CD4-positive, alpha-beta memory T cell (primary cell): ENCODE data around the gene FKBP14. TPM values are rescaled to one million over a fixed set of nuclear protein-coding genes. Genes with fewer than 3 reads are reported as not detected.

ENCODE experiments used
- CTCF ChIA-PET: fragments of 350-600 bp; sonication (Branson Sonifier 250); formaldehyde crosslinking; loops from one replicate; lab custom pipeline; 2021; ENCODE audit warnings: inconsistent platforms; ENCODE audit not compliant: partially characterized antibody; lab: Charles Lee
- POLR2A ChIA-PET: fragments of 350-600 bp; sonication (Branson Sonifier 250); formaldehyde crosslinking; loops from one replicate; lab custom pipeline; 2021; ENCODE audit not compliant: partially characterized antibody; lab: Charles Lee
- DNase-seq, 5 donors: peaks; one replicate each; pipeline versions ENCODE4 v3.0.0 to v3.0.0-alpha.2; 2020 to 2022; ENCODE audit warnings: mixed read lengths in 1 of 5
- H3K27ac ChIP-seq: one replicate; pipeline ENCODE4 v1.7.0; 2013; ENCODE audit warnings: low read depth, low read length
- H3K27me3 ChIP-seq: 2 replicates; pipeline ENCODE4 v1.7.0; 2013; ENCODE audit warnings: mild to moderate bottlenecking, low read length, moderate library complexity; ENCODE audit not compliant: insufficient read depth
- H3K36me3 ChIP-seq: 2 replicates; pipeline ENCODE4 v1.7.0; 2013; ENCODE audit warnings: mild to moderate bottlenecking, low read length, moderate library complexity; ENCODE audit not compliant: insufficient read depth
- H3K4me1 ChIP-seq: 2 replicates; pipeline ENCODE4 v1.7.0; 2013; ENCODE audit warnings: mild to moderate bottlenecking, low read length, moderate library complexity; ENCODE audit not compliant: insufficient read depth
- H3K4me3 ChIP-seq, 2 donors: one replicate each; pipeline ENCODE4 v1.7.0; 2013; ENCODE audit warnings: low read length in 2 of 2, mild to moderate bottlenecking in 1 of 2
- H3K9me3 ChIP-seq, 2 donors: one replicate each; pipeline ENCODE4 v1.7.0; 2013; ENCODE audit warnings: low read length in 2 of 2, control low read depth in 1 of 2; ENCODE audit not compliant: control insufficient read depth in 1 of 2
- H3K27ac Mint-ChIP-seq, 7 donors: one replicate each; pipeline ENCODE4 v1.8.0; 2020 to 2021; ENCODE audit warnings: mixed read lengths in 7 of 7, mild to moderate bottlenecking in 6 of 7, inconsistent platforms in 3 of 7, moderate library complexity in 3 of 7
- H3K27me3 Mint-ChIP-seq, 2 donors: one replicate each; pipeline ENCODE4 v1.8.0; 2020 to 2021; ENCODE audit warnings: mixed read lengths in 2 of 2
- H3K36me3 Mint-ChIP-seq, 2 donors: one replicate each; pipeline ENCODE4 v1.8.0; 2020 to 2021; ENCODE audit warnings: mixed read lengths in 2 of 2, inconsistent platforms in 1 of 2, mild to moderate bottlenecking in 1 of 2
- H3K4me1 Mint-ChIP-seq, 4 donors: one replicate each; pipeline ENCODE4 v1.8.0; 2020 to 2021; ENCODE audit warnings: mixed read lengths in 4 of 4, mild to moderate bottlenecking in 1 of 4
- H3K4me3 Mint-ChIP-seq, 8 donors: one replicate each; pipeline ENCODE4 v1.8.0; 2020 to 2021; ENCODE audit warnings: mixed read lengths in 8 of 8, mild to moderate bottlenecking in 7 of 8, moderate library complexity in 6 of 8, inconsistent platforms in 3 of 8
- H3K9me3 Mint-ChIP-seq, 8 donors: one replicate each; pipeline ENCODE4 v1.8.0; 2020 to 2021; ENCODE audit warnings: mixed read lengths in 8 of 8, mild to moderate bottlenecking in 5 of 8, inconsistent platforms in 3 of 8, moderate library complexity in 1 of 8
- intact Hi-C: fragments of 100-400 bp; cut with micrococcal nuclease; formaldehyde crosslinking; loops from one replicate; pipeline ENCODE4 v1.15.1; 2023
- polyA plus RNA-seq, 2 donors: library from polyadenylated mRNA; unstranded; fragments of 300-500 nt; fragmentation: Illumina TruSeq; gene quantifications; one replicate each; pipeline ENCODE4 v1.2.3, GENCODE V29; 2021
- total RNA-seq, 2 experiments: library from RNA; stranded (reverse); gene quantifications; one replicate each; pipeline ENCODE4 v1.2.3, GENCODE V29; 2021

The FKBP14 gene
- total and polyA plus RNA-seq, 4 experiments from 2014 or later: 1.6 to 6.3 (median 4.6) TPM

- CTCF ChIA-PET: interaction anchor here (1.5 kb wide), 1 partner anchor 26 kb away, joined by 4 read pairs; no protein-coding TSS in a partner anchor
Observed at GRCh38 chr7:30036220-30036619, 9.7 kb upstream of the FKBP14 start.

GRCh38 chr7:30034501-30034900 is 8.0 kb upstream of the FKBP14 start:
- Histone ChIP-seq H3K9me3 (no peaks in the 10 kb centered on the region), H3K4me3 (no peak overlapping the region), H3K27ac (no peak overlapping the region), H3K27me3 (no peaks in the 10 kb centered on the region), H3K36me3 (no peaks in the 10 kb centered on the region), H3K4me1 (peaks cover 15% of the 10 kb centered on the region)
- no peaks in the 10 kb centered on the region for H3K27me3 Mint-ChIP-seq
- no peak for DNase-seq
- ChIA-PET POLR2A (no interaction called here), CTCF (interaction anchor here (1.3 kb wide), 1 partner anchor 27 kb away, joined by 4 read pairs; no protein-coding TSS in a partner anchor)
- peaks cover 0 to 5% of the 10 kb centered on the region in 2 donors for H3K36me3 Mint-ChIP-seq
- H3K27ac Mint-ChIP-seq: peak overlapping the region in 1 of 7 donors; percentile 27
- no peak overlapping the region for H3K4me3 Mint-ChIP-seq
- H3K4me1 Mint-ChIP-seq: peaks cover 0 to 5% (median 2%) of the 10 kb centered on the region in 4 donors
- intact Hi-C loops: no loop called here
- H3K9me3 Mint-ChIP-seq: no peaks in the 10 kb centered on the region

More at GRCh38 chr7:30036220-30036619, 9.7 kb upstream of the FKBP14 start:
- H3K4me3 ChIP-seq: no peak overlapping the region
- peaks cover 0 to 15% (median 10%) of the 10 kb centered on the region in 4 donors for H3K4me1 Mint-ChIP-seq
- H3K27me3 Mint-ChIP-seq: no peaks in the 10 kb centered on the region
- peaks cover 0 to 5% of the 10 kb centered on the region in 2 donors for H3K36me3 Mint-ChIP-seq
- H3K9me3 Mint-ChIP-seq: no peaks in the 10 kb centered on the region
- H3K27ac ChIP-seq: no peak overlapping the region
- intact Hi-C loops: no loop called here
- POLR2A ChIA-PET: no interaction called here
- H3K27me3 ChIP-seq: no peaks in the 10 kb centered on the region
- H3K36me3 ChIP-seq: no peaks in the 10 kb centered on the region
- no peaks in the 10 kb centered on the region for H3K4me1 ChIP-seq
- H3K9me3 ChIP-seq: no peaks in the 10 kb centered on the region
- no peak overlapping the region for H3K4me3 Mint-ChIP-seq
- DNase-seq: no peak
- H3K27ac Mint-ChIP-seq: no peak overlapping the region

- H3K4me1 ChIP-seq: peaks cover 24% of the 10 kb centered on the region
- no peaks in the 10 kb centered on the region for H3K36me3 ChIP-seq
- Mint-ChIP-seq H3K4me3 (no peak overlapping the region), H3K4me1 (peaks cover 4 to 10% (median 5%) of the 10 kb centered on the region in 4 donors), H3K9me3 (no peaks in the 10 kb centered on the region), H3K27ac (no peak overlapping the region), H3K36me3 (peaks cover 5 to 10% of the 10 kb centered on the region in 2 donors), H3K27me3 (no peaks in the 10 kb centered on the region)
- ChIA-PET CTCF (interaction anchor here (1.1 kb wide), 1 partner anchor 30 kb away, joined by 3 read pairs; no protein-coding TSS in a partner anchor), POLR2A (no interaction called here)
- no peaks in the 10 kb centered on the region for H3K9me3 ChIP-seq
- no peak overlapping the region for H3K27ac ChIP-seq
- H3K27me3 ChIP-seq: no peaks in the 10 kb centered on the region
- no peak for DNase-seq
- no peak overlapping the region for H3K4me3 ChIP-seq
- intact Hi-C loops: no loop called here
Observed at GRCh38 chr7:30032310-30033125, 6.0 kb upstream of the FKBP14 start.

GRCh38 chr7:30029696-30030095 is 3.2 kb upstream of the FKBP14 start:
- DNase-seq: no peak
- Mint-ChIP-seq H3K9me3 (no peaks in the 10 kb centered on the region), H3K4me1 (peaks cover 16 to 31% (median 25%) of the 10 kb centered on the region in 4 donors), H3K36me3 (peaks cover 5 to 23% of the 10 kb centered on the region in 2 donors), H3K4me3 (no peak overlapping the region), H3K27ac (peak overlapping the region in 4 of 7 donors; percentile 33 to 92 (median 88)), H3K27me3 (no peaks in the 10 kb centered on the region)
- H3K4me1 ChIP-seq: peaks cover 39% of the 10 kb centered on the region
- H3K4me3 ChIP-seq: peak overlapping the region; percentile 54 to 87
- no peaks in the 10 kb centered on the region for H3K9me3 ChIP-seq
- H3K36me3 ChIP-seq: no peaks in the 10 kb centered on the region
- H3K27ac ChIP-seq: no peak overlapping the region
- POLR2A ChIA-PET: interaction anchor here (3.7 kb wide), 1 partner anchor 105 kb away, joined by 19 read pairs; the partner anchor contains the start of gene MTURN
- intact Hi-C loops: loop anchor here (1.0 to 5.0 kb wide), 4 partner anchors 33 to 697 kb away; partner anchors contain the start of genes GARS1 and NOD1
- CTCF ChIA-PET: interaction anchor here (1.9 kb wide), 1 partner anchor 32 kb away, joined by 9 read pairs; no protein-coding TSS in a partner anchor
- no peaks in the 10 kb centered on the region for H3K27me3 ChIP-seq

- Histone ChIP-seq H3K27ac (peak overlapping the region; percentile 63), H3K4me3 (peak overlapping the region; percentile 54 to 87), H3K4me1 (peaks cover 45% of the 10 kb centered on the region), H3K9me3 (no peaks in the 10 kb centered on the region), H3K27me3 (no peaks in the 10 kb centered on the region), H3K36me3 (no peaks in the 10 kb centered on the region)
- Mint-ChIP-seq H3K4me3 (no peak overlapping the region), H3K4me1 (peaks cover 19 to 36% (median 29%) of the 10 kb centered on the region in 4 donors), H3K27me3 (no peaks in the 10 kb centered on the region), H3K27ac (peak overlapping the region in 5 of 7 donors; percentile 86 to 93 (median 89)), H3K36me3 (peaks cover 0 to 23% of the 10 kb centered on the region in 2 donors), H3K9me3 (no peaks in the 10 kb centered on the region)
- peak; percentile 35 to 43 (median 41) for DNase-seq
- CTCF ChIA-PET: interaction anchor here (1.6 to 1.9 kb wide), 2 partner anchors 13 to 33 kb away, joined by 4 to 9 read pairs; no protein-coding TSS in a partner anchor
- POLR2A ChIA-PET: interaction anchor here (1.7 to 3.7 kb wide), 3 partner anchors 15 to 450 kb away, joined by 4 to 19 read pairs (median 8); partner anchors contain the start of genes MTURN and NOD1
- intact Hi-C loops: loop anchor here (1.0 to 5.0 kb wide), 4 partner anchors 33 to 698 kb away; partner anchors contain the start of genes GARS1 and NOD1
Observed at GRCh38 chr7:30028749-30029635, 2.5 kb upstream of the FKBP14 start.

GRCh38 chr7:30028216-30028748 is 1.8 kb upstream of the FKBP14 start, which contains the start of gene PLEKHA8:
TSS of gene PLEKHA8 (plus strand) at chr7:30028412. CDS start at chr7:30028763, 351 bp downstream.
- intact Hi-C loops: loop anchor here (2.0 to 5.0 kb wide), 3 partner anchors 449 to 699 kb away; partner anchors contain the start of genes GARS1 and NOD1
- peak within 1 kb of the TSS in 5 of 8 donors; percentile 94 to 98 (median 95) for H3K4me3 Mint-ChIP-seq
- CTCF ChIA-PET: interaction anchor here (1.6 to 2.3 kb wide), 3 partner anchors 14 to 34 kb away, joined by 4 to 12 read pairs (median 9); no protein-coding TSS in a partner anchor

More at GRCh38 chr7:30028216-30028748, 1.8 kb upstream of the FKBP14 start, which contains the start of gene PLEKHA8:
- Mint-ChIP-seq H3K27me3 (no peaks in the 10 kb centered on the region), H3K4me1 (peaks cover 23 to 43% (median 35%) of the 10 kb centered on the region in 4 donors), H3K27ac (peak within 1 kb of the TSS; percentile 85 to 95 (median 93)), H3K9me3 (no peaks in the 10 kb centered on the region), H3K36me3 (peaks cover 0 to 23% of the 10 kb centered on the region in 2 donors)
- Histone ChIP-seq H3K9me3 (no peaks in the 10 kb centered on the region), H3K4me3 (peak within 1 kb of the TSS; percentile 70 to 87), H3K4me1 (peaks cover 45% of the 10 kb centered on the region), H3K36me3 (no peaks in the 10 kb centered on the region), H3K27ac (peak within 1 kb of the TSS; percentile 63), H3K27me3 (no peaks in the 10 kb centered on the region)
- POLR2A ChIA-PET: interaction anchor here (1.0 to 3.7 kb wide), 6 partner anchors 15 to 566 kb away, joined by 4 to 19 read pairs (median 6); partner anchors contain the start of genes MTURN and NOD1
- DNase-seq: peak; percentile 83 to 92 (median 88)
